ENCODE data around the gene CEP55.

CEP55 gene

GRCh38 chr10:93471110-93471651 lies 25.2 kb upstream of the CEP55 start:
- DNase-seq, result no peak

DNA sequence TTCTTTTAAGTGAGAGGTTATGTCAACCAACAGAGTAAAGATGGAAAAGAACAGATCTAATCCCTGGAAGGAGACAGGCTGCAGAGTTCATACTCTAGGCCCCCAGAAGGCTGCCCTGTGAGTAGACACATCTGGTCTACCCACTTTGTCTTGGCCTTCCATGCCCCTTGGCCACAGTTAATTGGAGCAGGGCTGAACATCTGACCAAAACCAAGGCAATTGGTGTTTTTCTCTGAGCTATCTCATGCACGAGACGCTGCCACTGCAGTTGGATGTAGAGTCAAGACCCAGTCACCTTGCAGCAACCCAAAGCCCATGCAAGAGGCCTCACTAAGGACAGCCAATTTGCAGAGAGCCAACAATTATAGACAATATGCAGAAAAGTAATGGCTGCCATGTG lies 23.3 kb upstream of the CEP55 start:
- no peak for DNase-seq

DNA sequence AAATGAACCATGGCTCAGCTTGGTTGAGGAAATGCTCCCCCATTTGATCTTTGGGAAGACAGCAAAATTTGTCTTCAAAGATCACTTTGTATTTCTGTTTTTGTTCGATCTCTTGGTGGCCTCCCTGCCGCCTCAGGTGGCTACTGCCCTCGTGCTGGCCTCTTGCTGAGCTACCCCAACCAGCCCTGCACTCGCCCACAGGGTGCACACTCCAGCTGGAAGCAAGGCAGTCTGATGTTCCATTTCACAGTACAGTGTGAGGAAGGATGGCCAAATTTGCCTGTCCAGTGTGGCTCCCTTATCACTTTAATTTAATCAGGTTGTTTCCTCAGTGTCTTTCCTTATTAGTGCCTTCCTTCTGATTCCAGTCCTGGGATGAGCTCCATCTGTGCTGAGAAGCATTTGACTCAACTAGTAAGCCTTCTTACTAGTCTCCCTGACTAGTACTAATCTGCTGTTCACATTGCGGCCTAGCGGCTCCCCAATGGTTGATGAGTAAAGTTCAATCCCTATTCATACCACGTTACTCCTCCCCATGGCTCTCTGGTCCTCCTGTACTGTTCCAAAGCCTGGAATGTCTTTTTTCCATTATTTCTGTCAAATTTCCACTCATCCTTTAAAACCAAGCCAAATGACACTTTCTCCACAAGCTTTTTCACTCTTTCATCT lies 22.5 kb upstream of the CEP55 start:
- DNase-seq, result no peak

- DNase-seq, result no peak
Observed at GRCh38 chr10:93475227-93475626, 21.2 kb upstream of the CEP55 start.

- DNase-seq, result no peak
Observed at GRCh38 chr10:93475871-93476270, 20.5 kb upstream of the CEP55 start.

- no peak for DNase-seq
Observed at GRCh38 chr10:93476756-93477155, 19.7 kb upstream of the CEP55 start.

GRCh38 chr10:93478873-93479272 lies 17.5 kb upstream of the CEP55 start:
- no peak for DNase-seq

DNA sequence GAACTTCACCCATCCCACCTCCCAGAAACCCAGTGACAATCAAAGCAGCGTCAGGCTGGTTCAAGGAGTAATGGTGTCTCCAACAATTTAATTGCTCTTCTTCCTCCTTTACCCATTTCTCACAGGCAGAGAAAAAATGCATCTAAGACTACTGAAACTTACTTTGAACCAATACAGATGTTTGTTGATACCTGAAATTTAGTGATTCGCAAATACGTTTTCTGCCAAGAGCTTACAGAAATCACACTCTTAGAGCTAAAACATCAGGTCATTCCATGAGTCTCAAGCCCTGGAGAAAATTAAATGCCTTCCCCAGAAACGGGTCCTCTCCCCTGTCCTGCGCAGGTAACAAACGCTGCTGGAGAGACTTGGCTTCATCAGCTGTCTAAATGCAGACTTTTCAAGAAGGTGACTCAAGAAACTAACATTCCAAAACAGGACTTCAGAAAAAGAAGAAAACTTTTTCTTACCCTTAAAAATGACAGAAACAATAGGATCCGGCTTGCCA lies 14.7 kb upstream of the CEP55 start:
- DNase-seq, result no peak

GRCh38 chr10:93482145-93482834 lies 14.1 kb upstream of the CEP55 start, which contains the start of gene MYOF:
TSS of gene MYOF (minus strand) at chr10:93482334. CDS start at chr10:93482194, 140 bp downstream.
- peak; percentile 78 for DNase-seq

GRCh38 chr10:93485690-93486089 lies 10.7 kb upstream of the CEP55 start:
- DNase-seq, result no peak

GRCh38 chr10:93488956-93489528 lies 7.4 kb upstream of the CEP55 start:
- DNase-seq, result no peak

- no peak for DNase-seq
Observed at GRCh38 chr10:93491602-93492121, 4.8 kb upstream of the CEP55 start.

GRCh38 chr10:93493162-93493561 lies 3.2 kb upstream of the CEP55 start:
- DNase-seq, result no peak

DNA sequence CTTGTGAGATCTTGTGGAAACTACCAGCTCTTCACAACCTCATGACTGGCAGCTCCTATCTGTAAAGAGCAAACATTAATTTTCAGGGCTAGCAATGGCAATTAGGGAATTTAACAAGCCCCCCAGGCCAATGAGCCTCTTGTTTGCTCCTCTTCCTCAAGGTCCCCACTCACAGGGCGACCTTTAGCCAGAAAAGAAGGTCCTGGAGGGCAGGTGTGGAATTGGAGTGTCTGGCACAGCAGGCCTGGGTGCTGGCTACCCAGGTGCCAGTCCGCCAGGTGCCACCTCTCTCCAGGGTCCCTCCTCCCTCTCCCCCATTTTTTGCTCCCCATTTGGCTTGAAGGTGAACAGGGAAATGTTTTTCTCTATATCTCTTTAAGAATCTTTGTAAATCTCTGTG lies 1.9 kb upstream of the CEP55 start:
- DNase-seq, result no peak

DNA sequence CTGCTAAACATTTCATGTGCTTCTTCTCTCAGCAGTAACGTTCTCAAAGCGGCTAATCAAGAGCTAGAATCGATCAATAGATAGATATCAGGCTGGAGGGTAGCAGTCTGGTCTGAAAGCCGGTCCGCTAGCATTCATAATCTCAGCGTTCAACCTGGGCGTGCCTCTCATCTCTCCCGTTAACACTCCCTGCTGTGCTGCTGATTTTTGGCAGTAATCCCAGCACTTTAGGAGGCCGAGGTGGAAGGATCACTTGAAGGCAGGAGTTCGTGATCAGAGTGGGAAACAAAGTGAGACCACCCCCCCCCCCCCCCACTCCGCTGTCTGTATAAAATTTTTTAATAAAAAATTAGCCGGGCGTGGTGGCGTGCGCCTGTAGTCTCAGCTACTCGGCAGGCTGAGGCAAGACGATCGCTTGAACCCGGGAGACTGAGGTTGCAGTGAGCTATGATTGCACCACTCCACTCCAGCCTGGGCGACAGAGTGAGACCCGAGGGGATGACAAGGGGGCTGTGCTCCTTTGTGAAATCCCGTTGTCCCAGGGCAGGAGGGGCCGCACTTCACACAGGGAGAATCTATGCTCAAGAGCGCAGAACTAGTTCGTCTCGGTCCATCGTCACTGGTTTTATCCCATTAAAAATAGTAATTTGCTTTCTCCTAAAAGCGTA lies 624 bp upstream of the CEP55 start:
- no peak for DNase-seq

- DNase-seq, result no peak
Observed at GRCh38 chr10:93498166-93498565, 1.8 kb downstream of the CEP55 start.

- no peak for DNase-seq
Observed at GRCh38 chr10:93501650-93502049, 5.2 kb downstream of the CEP55 start.

- peak; percentile 16 for DNase-seq
Observed at GRCh38 chr10:93503075-93503474, 6.7 kb downstream of the CEP55 start.

- DNase-seq, result no peak
Observed at GRCh38 chr10:93505075-93505474, 8.7 kb downstream of the CEP55 start.

- no peak for DNase-seq
Observed at GRCh38 chr10:93509816-93510215, 13.4 kb downstream of the CEP55 start.

GRCh38 chr10:93512565-93512964 lies 16.2 kb downstream of the CEP55 start:
- DNase-seq, result no peak

DNA sequence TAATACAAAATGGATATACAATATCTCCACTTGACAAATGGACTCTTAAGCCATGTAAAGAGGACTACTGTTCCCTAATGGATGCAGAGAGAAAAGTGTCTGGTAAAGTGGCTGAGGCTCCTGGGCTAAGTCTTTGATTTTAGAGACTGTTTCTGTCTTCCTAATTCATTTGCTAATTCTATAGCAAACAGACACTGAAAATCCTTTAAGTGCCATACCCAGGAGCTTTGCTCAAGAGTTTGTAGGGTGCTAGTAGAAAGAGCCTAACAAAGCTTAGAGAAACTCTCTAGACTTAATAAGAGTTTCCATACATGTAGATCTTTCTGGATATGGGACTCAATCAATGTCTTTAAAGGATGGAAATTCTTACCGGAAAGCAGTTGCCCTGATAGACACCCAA lies 16.7 kb downstream of the CEP55 start:
- no peak for DNase-seq

- no peak for DNase-seq
Observed at GRCh38 chr10:93514521-93514920, 18.1 kb downstream of the CEP55 start.
